ENCODE data around the gene CDH24.

DNA sequence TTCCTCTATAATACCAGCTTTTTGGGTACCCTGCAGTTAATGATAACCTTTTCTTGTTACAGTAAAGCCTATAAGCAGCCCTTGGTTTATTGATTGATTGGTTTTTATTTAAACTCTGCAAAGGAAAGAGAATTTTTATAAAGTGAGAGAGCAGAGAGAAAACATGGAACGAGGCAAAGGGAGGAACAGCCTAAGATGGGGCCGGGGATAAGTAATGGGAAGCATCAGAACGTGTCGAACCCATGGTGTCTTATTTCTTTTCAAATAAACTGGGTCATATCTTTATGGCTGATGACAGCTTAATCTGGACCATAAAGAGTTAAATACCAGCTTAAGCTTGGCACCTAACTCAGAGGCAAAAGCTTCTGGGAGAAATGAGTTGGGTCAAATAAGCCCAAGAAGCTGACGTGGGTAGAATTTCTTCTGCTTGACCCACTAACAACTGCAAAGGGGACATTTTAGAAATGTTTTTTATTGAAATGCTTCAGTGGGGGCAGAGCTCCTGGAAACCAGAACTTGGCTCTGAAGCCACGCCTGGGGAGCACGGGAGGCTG, 35.4 kb downstream of the CDH24 start:
- TF ChIP-seq, protein P1, sequence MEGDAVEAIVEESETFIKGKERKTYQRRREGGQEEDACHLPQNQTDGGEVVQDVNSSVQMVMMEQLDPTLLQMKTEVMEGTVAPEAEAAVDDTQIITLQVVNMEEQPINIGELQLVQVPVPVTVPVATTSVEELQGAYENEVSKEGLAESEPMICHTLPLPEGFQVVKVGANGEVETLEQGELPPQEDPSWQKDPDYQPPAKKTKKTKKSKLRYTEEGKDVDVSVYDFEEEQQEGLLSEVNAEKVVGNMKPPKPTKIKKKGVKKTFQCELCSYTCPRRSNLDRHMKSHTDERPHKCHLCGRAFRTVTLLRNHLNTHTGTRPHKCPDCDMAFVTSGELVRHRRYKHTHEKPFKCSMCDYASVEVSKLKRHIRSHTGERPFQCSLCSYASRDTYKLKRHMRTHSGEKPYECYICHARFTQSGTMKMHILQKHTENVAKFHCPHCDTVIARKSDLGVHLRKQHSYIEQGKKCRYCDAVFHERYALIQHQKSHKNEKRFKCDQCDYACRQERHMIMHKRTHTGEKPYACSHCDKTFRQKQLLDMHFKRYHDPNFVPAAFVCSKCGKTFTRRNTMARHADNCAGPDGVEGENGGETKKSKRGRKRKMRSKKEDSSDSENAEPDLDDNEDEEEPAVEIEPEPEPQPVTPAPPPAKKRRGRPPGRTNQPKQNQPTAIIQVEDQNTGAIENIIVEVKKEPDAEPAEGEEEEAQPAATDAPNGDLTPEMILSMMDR (IDR thresholded peaks at IDR 0.05; ENCODE audit: borderline replicate concordance, extremely low read depth, low read length, poor library complexity, severe bottlenecking) = no peak
- no peak for TF ChIP-seq EZH2 (IDR thresholded peaks at IDR 0.05; ENCODE audit: borderline replicate concordance, low read depth, low read length, severe bottlenecking)
